ENCODE results near the gene IDH3B.

DNA sequence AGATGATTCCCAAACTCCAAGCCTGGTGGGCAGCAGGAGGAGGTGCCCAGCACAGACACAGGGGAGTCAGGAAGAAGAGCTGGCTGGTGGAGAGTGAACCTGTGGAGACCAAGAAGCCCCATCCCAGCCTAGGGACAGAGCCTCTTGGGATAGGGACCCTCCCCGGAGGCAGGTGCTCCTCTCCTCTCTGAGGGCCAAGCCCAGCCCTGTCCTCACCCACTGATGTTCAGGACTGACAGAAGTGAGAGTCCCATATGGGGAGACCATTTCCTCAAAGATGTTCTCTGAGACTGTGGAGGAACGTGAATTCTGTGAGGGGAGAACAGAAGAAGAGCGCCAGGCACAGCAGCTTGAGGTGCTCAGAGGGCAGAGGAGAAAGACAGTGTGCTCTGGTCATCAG is 26.2 kb upstream of the IDH3B start:
- TF ChIP-seq, protein P1, sequence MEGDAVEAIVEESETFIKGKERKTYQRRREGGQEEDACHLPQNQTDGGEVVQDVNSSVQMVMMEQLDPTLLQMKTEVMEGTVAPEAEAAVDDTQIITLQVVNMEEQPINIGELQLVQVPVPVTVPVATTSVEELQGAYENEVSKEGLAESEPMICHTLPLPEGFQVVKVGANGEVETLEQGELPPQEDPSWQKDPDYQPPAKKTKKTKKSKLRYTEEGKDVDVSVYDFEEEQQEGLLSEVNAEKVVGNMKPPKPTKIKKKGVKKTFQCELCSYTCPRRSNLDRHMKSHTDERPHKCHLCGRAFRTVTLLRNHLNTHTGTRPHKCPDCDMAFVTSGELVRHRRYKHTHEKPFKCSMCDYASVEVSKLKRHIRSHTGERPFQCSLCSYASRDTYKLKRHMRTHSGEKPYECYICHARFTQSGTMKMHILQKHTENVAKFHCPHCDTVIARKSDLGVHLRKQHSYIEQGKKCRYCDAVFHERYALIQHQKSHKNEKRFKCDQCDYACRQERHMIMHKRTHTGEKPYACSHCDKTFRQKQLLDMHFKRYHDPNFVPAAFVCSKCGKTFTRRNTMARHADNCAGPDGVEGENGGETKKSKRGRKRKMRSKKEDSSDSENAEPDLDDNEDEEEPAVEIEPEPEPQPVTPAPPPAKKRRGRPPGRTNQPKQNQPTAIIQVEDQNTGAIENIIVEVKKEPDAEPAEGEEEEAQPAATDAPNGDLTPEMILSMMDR (IDR thresholded peaks at IDR 0.05): no peak
- TF ChIP-seq EZH2 (IDR thresholded peaks at IDR 0.05; ENCODE audit: borderline replicate concordance, insufficient read depth, low read depth, low read length, poor library complexity, severe bottlenecking): no peak
